ENCODE measurements around the gene PTX3. TPM values are rescaled to one million over a fixed set of nuclear protein-coding genes. Genes with fewer than 3 reads are reported as not detected.

Gene PTX3
- polyA plus RNA-seq, 1 experiment: 60.8 TPM

GRCh38 chr3:157459706-157460105, 23.1 kb downstream of the PTX3 start:
- ChIA-PET CTCF (interaction anchor here (1.0 to 1.2 kb wide), 2 partner anchors 33 to 147 kb away, joined by 3 to 4 read pairs; no protein-coding TSS in a partner anchor), POLR2A (no interaction called here)
- no peak for TF ChIP-seq CTCF (IDR thresholded peaks at IDR 0.05; ENCODE audit: insufficient read depth, low read depth, low read length)
- H3K27me3 ChIP-seq (ENCODE audit: control insufficient read depth, insufficient read depth, low read length): no peaks in the 10 kb centered on the region
- DNase-seq (ENCODE audit: low read depth): no peak
- no peaks in the 10 kb centered on the region for H3K36me3 ChIP-seq (ENCODE audit: control insufficient read depth, insufficient read depth, low read length)
- H3K4me3 ChIP-seq (ENCODE audit: low read depth, low read length): no peak overlapping the region

GRCh38 chr3:157460253-157460652, 23.6 kb downstream of the PTX3 start:
- no peak for TF ChIP-seq CTCF (IDR thresholded peaks at IDR 0.05; ENCODE audit: insufficient read depth, low read depth, low read length)
- H3K36me3 ChIP-seq (ENCODE audit: control insufficient read depth, insufficient read depth, low read length): no peaks in the 10 kb centered on the region
- H3K4me3 ChIP-seq (ENCODE audit: low read depth, low read length): no peak overlapping the region
- H3K27me3 ChIP-seq (ENCODE audit: control insufficient read depth, insufficient read depth, low read length): no peaks in the 10 kb centered on the region
- POLR2A ChIA-PET: interaction anchor here (0.6 kb wide), 1 partner anchor 223 kb away, joined by 3 read pairs; no protein-coding TSS in a partner anchor
- CTCF ChIA-PET: interaction anchor here (1.2 kb wide), 1 partner anchor 33 kb away, joined by 4 read pairs; no protein-coding TSS in a partner anchor
- DNase-seq (ENCODE audit: low read depth): peak; percentile 70

- CTCF ChIA-PET: interaction anchor here (0.8 to 2.3 kb wide), 2 partner anchors 11 to 259 kb away, joined by 3 to 5 read pairs; no protein-coding TSS in a partner anchor
- no peak for TF ChIP-seq CTCF (IDR thresholded peaks at IDR 0.05; ENCODE audit: insufficient read depth, low read depth, low read length)
- H3K36me3 ChIP-seq (ENCODE audit: control insufficient read depth, insufficient read depth, low read length): no peaks in the 10 kb centered on the region
- H3K27me3 ChIP-seq (ENCODE audit: control insufficient read depth, insufficient read depth, low read length): no peaks in the 10 kb centered on the region
- no peak overlapping the region for H3K4me3 ChIP-seq (ENCODE audit: low read depth, low read length)
- POLR2A ChIA-PET: no interaction called here
- DNase-seq (ENCODE audit: low read depth): no peak
Observed at GRCh38 chr3:157463816-157464215, 27.2 kb downstream of the PTX3 start.

- CTCF ChIA-PET: interaction anchor here (0.6 to 2.3 kb wide), 5 partner anchors 9 to 275 kb away, joined by 3 to 5 read pairs (median 3); no protein-coding TSS in a partner anchor
- POLR2A ChIA-PET: no interaction called here
Observed at GRCh38 chr3:157464321-157464720, 27.7 kb downstream of the PTX3 start.

GRCh38 chr3:157465741-157466140, 29.1 kb downstream of the PTX3 start:
- no peaks in the 10 kb centered on the region for H3K27me3 ChIP-seq (ENCODE audit: control insufficient read depth, insufficient read depth, low read length)
- no peak for DNase-seq (ENCODE audit: low read depth)
- ChIA-PET POLR2A (no interaction called here), CTCF (interaction anchor here (1.2 to 2.3 kb wide), 3 partner anchors 7 to 32 kb away, joined by 3 to 5 read pairs (median 3); no protein-coding TSS in a partner anchor)
- TF ChIP-seq CTCF (IDR thresholded peaks at IDR 0.05; ENCODE audit: insufficient read depth, low read depth, low read length): no peak
- no peak overlapping the region for H3K4me3 ChIP-seq (ENCODE audit: low read depth, low read length)
- H3K36me3 ChIP-seq (ENCODE audit: control insufficient read depth, insufficient read depth, low read length): no peaks in the 10 kb centered on the region

More at GRCh38 chr3:157464321-157464720, 27.7 kb downstream of the PTX3 start:
- Histone ChIP-seq H3K4me3 (ENCODE audit: low read depth, low read length) (no peak overlapping the region), H3K36me3 (ENCODE audit: control insufficient read depth, insufficient read depth, low read length) (no peaks in the 10 kb centered on the region), H3K27me3 (ENCODE audit: control insufficient read depth, insufficient read depth, low read length) (no peaks in the 10 kb centered on the region)
- TF ChIP-seq CTCF (IDR thresholded peaks at IDR 0.05; ENCODE audit: insufficient read depth, low read depth, low read length): no peak
- DNase-seq (ENCODE audit: low read depth): no peak
